ENCODE data around the gene OSBPL2. TPM values are rescaled to one million over a fixed set of nuclear protein-coding genes. Genes with fewer than 3 reads are reported as not detected.
A peak's percentile ranks its signal among the peaks of the same experiment; 100 is the strongest.

OSBPL2 gene
- total RNA-seq, 1 donor from 2014 or later: 28.4 TPM

DNA sequence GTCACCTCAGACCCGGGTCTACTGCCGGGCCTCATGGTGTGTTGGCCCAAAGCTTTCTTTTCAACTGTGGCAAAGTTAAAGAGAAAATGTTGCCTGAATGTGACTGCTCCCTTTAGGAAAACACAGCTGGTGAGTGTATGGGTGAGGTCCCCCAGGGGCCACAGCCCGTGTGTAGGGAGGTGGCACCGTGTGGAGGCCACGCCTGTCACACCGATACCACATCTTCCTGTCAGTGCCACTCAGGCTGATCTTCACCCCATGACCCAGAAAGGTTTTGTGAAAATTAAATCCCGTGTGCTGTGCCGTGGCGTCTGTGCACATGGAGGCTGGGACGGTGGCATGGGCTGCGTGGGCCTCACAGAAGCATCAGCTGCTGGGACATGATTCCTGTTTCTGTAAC is 53.8 kb downstream of the OSBPL2 start:
- Histone ChIP-seq H3K4me2 (no peak overlapping the region), H3K36me3 (no peaks in the 10 kb centered on the region), H2AFZ (replicated peaks) (no peak overlapping the region), H4K20me1 (ENCODE audit: low read depth) (no peaks in the 10 kb centered on the region), H3K9me3 (ENCODE audit: low read depth) (no peaks in the 10 kb centered on the region), H3K27ac (no peak overlapping the region), H3K79me2 (ENCODE audit: low read depth) (no peaks in the 10 kb centered on the region), H3K4me1 (no peaks in the 10 kb centered on the region), H3K9ac (no peak overlapping the region), H3K27me3 (no peaks in the 10 kb centered on the region), H3K4me3 (no peak overlapping the region), H3F3A (ENCODE audit: low read depth) (no peaks in the 10 kb centered on the region)
- no peak overlapping the region for H3K4me3 Mint-ChIP-seq
- no peaks in the 10 kb centered on the region for H3K9me3 Mint-ChIP-seq
- peaks cover 23% of the 10 kb centered on the region for H3K36me3 Mint-ChIP-seq
- H3K27me3 Mint-ChIP-seq (ENCODE audit: insufficient read depth, low read depth): no peaks in the 10 kb centered on the region
- no peak for DNase-seq (ENCODE audit: low spot score)
- no peak for TF ChIP-seq EZH2 (IDR thresholded peaks at IDR 0.05)
- TF ChIP-seq EZH2phosphoT487 (IDR thresholded peaks at IDR 0.05): no peak
- TF ChIP-seq, protein P1, sequence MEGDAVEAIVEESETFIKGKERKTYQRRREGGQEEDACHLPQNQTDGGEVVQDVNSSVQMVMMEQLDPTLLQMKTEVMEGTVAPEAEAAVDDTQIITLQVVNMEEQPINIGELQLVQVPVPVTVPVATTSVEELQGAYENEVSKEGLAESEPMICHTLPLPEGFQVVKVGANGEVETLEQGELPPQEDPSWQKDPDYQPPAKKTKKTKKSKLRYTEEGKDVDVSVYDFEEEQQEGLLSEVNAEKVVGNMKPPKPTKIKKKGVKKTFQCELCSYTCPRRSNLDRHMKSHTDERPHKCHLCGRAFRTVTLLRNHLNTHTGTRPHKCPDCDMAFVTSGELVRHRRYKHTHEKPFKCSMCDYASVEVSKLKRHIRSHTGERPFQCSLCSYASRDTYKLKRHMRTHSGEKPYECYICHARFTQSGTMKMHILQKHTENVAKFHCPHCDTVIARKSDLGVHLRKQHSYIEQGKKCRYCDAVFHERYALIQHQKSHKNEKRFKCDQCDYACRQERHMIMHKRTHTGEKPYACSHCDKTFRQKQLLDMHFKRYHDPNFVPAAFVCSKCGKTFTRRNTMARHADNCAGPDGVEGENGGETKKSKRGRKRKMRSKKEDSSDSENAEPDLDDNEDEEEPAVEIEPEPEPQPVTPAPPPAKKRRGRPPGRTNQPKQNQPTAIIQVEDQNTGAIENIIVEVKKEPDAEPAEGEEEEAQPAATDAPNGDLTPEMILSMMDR (IDR thresholded peaks at IDR 0.05): no peak
- no peak overlapping the region for H3K27ac Mint-ChIP-seq
- peaks cover 11% of the 10 kb centered on the region for H3K4me1 Mint-ChIP-seq

DNA sequence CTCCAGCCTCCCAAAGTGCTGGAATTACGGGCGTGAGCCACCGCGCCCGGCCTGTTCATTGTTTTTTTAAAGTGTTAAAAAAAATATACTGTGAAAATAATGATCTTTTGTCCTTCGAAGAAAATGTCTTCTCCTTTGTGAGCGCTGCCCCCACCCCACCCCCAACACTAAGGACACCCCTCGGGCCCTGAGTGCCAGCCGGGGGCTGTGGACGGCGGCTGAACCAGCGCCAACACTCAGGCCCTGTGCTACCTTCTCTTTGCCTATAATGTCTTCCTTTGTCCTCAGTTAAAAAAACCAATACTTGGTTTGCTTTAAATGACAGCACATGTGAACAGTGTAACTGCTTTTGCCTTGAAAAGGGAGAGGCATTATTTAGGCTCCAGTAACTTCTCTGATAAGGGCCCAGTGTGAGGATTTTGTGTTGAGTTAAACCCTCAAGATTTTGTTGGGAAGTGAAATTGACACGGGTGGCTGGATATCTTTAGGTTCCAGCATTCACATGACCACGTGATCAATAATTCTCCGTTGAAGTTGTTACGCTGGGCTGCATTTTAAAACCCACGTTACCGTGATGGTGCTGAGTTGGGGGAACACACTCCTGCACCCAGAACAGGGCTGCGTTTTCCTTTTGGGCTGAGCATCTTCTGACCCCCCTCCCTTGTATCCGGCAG is 54.9 kb downstream of the OSBPL2 start:
- TF ChIP-seq EZH2 (IDR thresholded peaks at IDR 0.05) (no peak), EZH2phosphoT487 (IDR thresholded peaks at IDR 0.05) (no peak)
- TF ChIP-seq, protein P1 (IDR thresholded peaks at IDR 0.05): no peak
- no peaks in the 10 kb centered on the region for H3K27me3 ChIP-seq
- DNase-seq (ENCODE audit: low spot score): peak; percentile 20
- Mint-ChIP-seq H3K36me3 (peaks cover 23% of the 10 kb centered on the region), H3K27ac (no peak overlapping the region), H3K4me1 (peaks cover 11% of the 10 kb centered on the region), H3K9me3 (no peaks in the 10 kb centered on the region), H3K27me3 (ENCODE audit: insufficient read depth, low read depth) (no peaks in the 10 kb centered on the region), H3K4me3 (no peak overlapping the region)
- no peaks in the 10 kb centered on the region for H3F3A ChIP-seq (ENCODE audit: low read depth)
- no peak overlapping the region for H3K4me3 ChIP-seq
- H4K20me1 ChIP-seq (ENCODE audit: low read depth): peaks cover 4% of the 10 kb centered on the region
- no peak overlapping the region for H3K4me2 ChIP-seq
- peak overlapping the region; percentile 63 for H3K27ac ChIP-seq
- no peaks in the 10 kb centered on the region for H3K36me3 ChIP-seq
- no peak overlapping the region for H2AFZ ChIP-seq (replicated peaks)
- no peaks in the 10 kb centered on the region for H3K79me2 ChIP-seq (ENCODE audit: low read depth)
- H3K9ac ChIP-seq: no peak overlapping the region
- H3K4me1 ChIP-seq: no peaks in the 10 kb centered on the region
- H3K9me3 ChIP-seq (ENCODE audit: low read depth): no peaks in the 10 kb centered on the region

DNA sequence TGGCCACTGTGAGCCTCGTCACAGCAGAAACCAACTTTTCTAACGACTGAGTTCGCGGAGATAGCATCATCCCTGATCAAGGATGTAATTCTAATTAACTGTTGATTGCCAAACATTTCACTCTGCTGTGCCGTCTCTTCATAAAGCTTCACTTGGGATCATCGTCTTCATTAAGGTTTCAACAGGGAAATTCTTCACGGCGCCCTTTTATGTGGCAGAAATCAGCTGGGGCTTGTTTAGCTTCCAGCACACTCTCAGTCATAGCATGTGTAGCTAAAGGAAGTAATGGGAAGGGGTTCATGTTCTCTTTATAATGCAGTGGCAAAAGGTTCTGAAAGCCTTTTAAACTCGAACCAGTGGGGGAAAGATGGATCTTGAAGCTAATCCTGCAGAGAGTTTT is 55.6 kb downstream of the OSBPL2 start:
- Mint-ChIP-seq H3K27me3 (ENCODE audit: insufficient read depth, low read depth) (no peaks in the 10 kb centered on the region), H3K9me3 (no peaks in the 10 kb centered on the region), H3K27ac (no peak overlapping the region), H3K36me3 (peaks cover 20% of the 10 kb centered on the region), H3K4me1 (peaks cover 11% of the 10 kb centered on the region), H3K4me3 (no peak overlapping the region)
- no peak overlapping the region for H2AFZ ChIP-seq (replicated peaks)
- H3K36me3 ChIP-seq: no peaks in the 10 kb centered on the region
- no peaks in the 10 kb centered on the region for H3K27me3 ChIP-seq
- TF ChIP-seq EZH2 (IDR thresholded peaks at IDR 0.05) (no peak), EZH2phosphoT487 (IDR thresholded peaks at IDR 0.05) (no peak)
- TF ChIP-seq, protein P1 (IDR thresholded peaks at IDR 0.05): no peak
- no peak overlapping the region for H3K4me2 ChIP-seq
- no peaks in the 10 kb centered on the region for H3K4me1 ChIP-seq
- no peak for DNase-seq (ENCODE audit: low spot score)
- H3K4me3 ChIP-seq: no peak overlapping the region
- no peak overlapping the region for H3K9ac ChIP-seq
- H4K20me1 ChIP-seq (ENCODE audit: low read depth): peaks cover 4% of the 10 kb centered on the region
- no peaks in the 10 kb centered on the region for H3F3A ChIP-seq (ENCODE audit: low read depth)
- H3K79me2 ChIP-seq (ENCODE audit: low read depth): no peaks in the 10 kb centered on the region
- no peaks in the 10 kb centered on the region for H3K9me3 ChIP-seq (ENCODE audit: low read depth)
- no peak overlapping the region for H3K27ac ChIP-seq

Measured in neural progenitor cell (in vitro differentiated cells).